Measurements from ENCODE around the gene EXOC6B.

- TF ChIP-seq CTCF (IDR thresholded peaks at IDR 0.05; ENCODE audit: low read depth, low read length) (no peak), EZH2phosphoT487 (IDR thresholded peaks at IDR 0.05; ENCODE audit: low read depth) (no peak)
These were observed 695.0 kb downstream of the EXOC6B start for GRCh38 chr2:72130659-72131360.
